Measurements from ENCODE around the gene MTMR11. TPM values are rescaled to one million over a fixed set of nuclear protein-coding genes. Genes with fewer than 3 reads are reported as not detected.

MTMR11 gene
- total and polyA plus RNA-seq, 2 donors (not counting 1 experiment from before 2014, with no cell fraction given) = 0.91 TPM; not detected in 1

GRCh38 chr1:149923626-149924025 is 13.1 kb downstream of the MTMR11 start:
- H3K4me1 ChIP-seq (ENCODE audit: control insufficient read depth in 2 of 2, insufficient read depth in 2 of 2, low read length in 2 of 2) = peaks cover 15 to 21% of the 10 kb centered on the region in 2 donors
- H3K9ac ChIP-seq (ENCODE audit: low read length) = no peak overlapping the region
- TF ChIP-seq CTCF (IDR thresholded peaks at IDR 0.05) (no peak), EZH2 (IDR thresholded peaks at IDR 0.05; ENCODE audit: borderline replicate concordance, insufficient read depth, low read depth, low read length, poor library complexity, severe bottlenecking) (no peak)
- H3K36me3 ChIP-seq (replicated peaks in 1 of 2; ENCODE audit: control extremely low read depth in 1 of 2, control insufficient read depth in 1 of 2, extremely low read depth in 1 of 2, insufficient read depth in 2 of 2, low read length in 1 of 2) = peaks cover 4 to 49% of the 10 kb centered on the region in 2 experiments
- WGBS (ENCODE audit: insufficient coverage) = 97% methylated on average over 9 of the region's 10 CpGs
- no peaks in the 10 kb centered on the region for H3K9me3 ChIP-seq (ENCODE audit: control extremely low read depth in 1 of 3, control insufficient read depth in 2 of 3, insufficient read depth in 1 of 3, low read length in 2 of 3)
- POLR2A ChIA-PET = no interaction called here
- H2AFZ ChIP-seq (ENCODE audit: insufficient read depth, low read depth, low read length, poor library complexity, severe bottlenecking) = no peak overlapping the region
- H3K4me1 Mint-ChIP-seq = peaks cover 35% of the 10 kb centered on the region
- H3K4me3 ChIP-seq (ENCODE audit: control extremely low read depth in 1 of 5, extremely low read depth in 1 of 5, insufficient read depth in 1 of 5, low read depth in 2 of 5, low read length in 4 of 5) = no peak overlapping the region
- no peak for ATAC-seq (ENCODE audit: low read depth)
- H3K4me3 Mint-ChIP-seq = no peak overlapping the region
- no peak for DNase-seq
- CTCF ChIA-PET = no interaction called here
- no peak overlapping the region for H3K4me2 ChIP-seq (replicated peaks; ENCODE audit: low read depth, low read length, poor library complexity, severe bottlenecking)
- H3K79me2 ChIP-seq (ENCODE audit: control insufficient read depth, insufficient read depth, low read length) = peaks cover 16% of the 10 kb centered on the region
- H4K20me1 ChIP-seq (ENCODE audit: control insufficient read depth, insufficient read depth, low read length, poor library complexity, severe bottlenecking) = peaks cover 30% of the 10 kb centered on the region
- no peak overlapping the region for H3K27ac Mint-ChIP-seq
- H3K27me3 ChIP-seq (replicated peaks in 1 of 4; ENCODE audit: control extremely low read depth in 1 of 4, control insufficient read depth in 3 of 4, insufficient read depth in 4 of 4, low read length in 3 of 4) = peaks cover 0 to 2% (median under 1%) of the 10 kb centered on the region in 4 experiments
- peaks cover 7% of the 10 kb centered on the region for H3K27me3 Mint-ChIP-seq
- H3K27ac ChIP-seq (ENCODE audit: low read length in 2 of 2) = no peak overlapping the region
- intact Hi-C loops (cut with micrococcal nuclease) = loop anchor here (10.0 kb wide), 1 partner anchor 401 kb away; the partner anchor contains the start of gene PRPF3
- H3K9me3 Mint-ChIP-seq (ENCODE audit: insufficient read depth) = no peaks in the 10 kb centered on the region

- Histone ChIP-seq H3K4me2 (replicated peaks; ENCODE audit: low read depth, low read length, poor library complexity, severe bottlenecking) (peak within 1 kb of the TSS; percentile 73), H3K9me3 (ENCODE audit: control extremely low read depth in 1 of 3, control insufficient read depth in 2 of 3, insufficient read depth in 1 of 3, low read length in 2 of 3) (no peaks in the 10 kb centered on the region), H3K4me3 (ENCODE audit: control extremely low read depth in 1 of 5, extremely low read depth in 1 of 5, insufficient read depth in 1 of 5, low read depth in 2 of 5, low read length in 4 of 5) (peak within 1 kb of the TSS in 4 of 5 experiments; percentile 20 to 50 (median 42)), H3K4me1 (ENCODE audit: control insufficient read depth in 2 of 2, insufficient read depth in 2 of 2, low read length in 2 of 2) (peaks cover 23 to 25% of the 10 kb centered on the region in 2 donors), H3K27me3 (replicated peaks in 1 of 4; ENCODE audit: control extremely low read depth in 1 of 4, control insufficient read depth in 3 of 4, insufficient read depth in 4 of 4, low read length in 3 of 4) (peaks cover 0 to 29% (median 16%) of the 10 kb centered on the region in 4 experiments), H2AFZ (ENCODE audit: insufficient read depth, low read depth, low read length, poor library complexity, severe bottlenecking) (peak within 1 kb of the TSS; percentile 64), H3K9ac (ENCODE audit: low read length) (peak within 1 kb of the TSS; percentile 53), H4K20me1 (ENCODE audit: control insufficient read depth, insufficient read depth, low read length, poor library complexity, severe bottlenecking) (no peaks in the 10 kb centered on the region), H3K79me2 (ENCODE audit: control insufficient read depth, insufficient read depth, low read length) (no peaks in the 10 kb centered on the region), H3K27ac (ENCODE audit: low read length in 2 of 2) (no peak within 1 kb of the TSS), H3K36me3 (replicated peaks in 1 of 2; ENCODE audit: control extremely low read depth in 1 of 2, control insufficient read depth in 1 of 2, extremely low read depth in 1 of 2, insufficient read depth in 2 of 2, low read length in 1 of 2) (peaks cover 0 to 6% of the 10 kb centered on the region in 2 experiments)
- intact Hi-C loops (cut with micrococcal nuclease) = no loop called here
- 0% methylated on average over 3 of the region's 24 CpGs for WGBS (ENCODE audit: insufficient coverage)
- POLR2A ChIA-PET = no interaction called here
- ATAC-seq (ENCODE audit: low read depth) (no peak), DNase-seq (peak; percentile 36)
- peaks cover 28% of the 10 kb centered on the region for H3K4me1 Mint-ChIP-seq
- peak within 1 kb of the TSS; percentile 75 for H3K4me3 Mint-ChIP-seq
- no peak for TF ChIP-seq CTCF (IDR thresholded peaks at IDR 0.05)
- peak; percentile 48 for TF ChIP-seq EZH2 (IDR thresholded peaks at IDR 0.05; ENCODE audit: borderline replicate concordance, insufficient read depth, low read depth, low read length, poor library complexity, severe bottlenecking)
- H3K9me3 Mint-ChIP-seq (ENCODE audit: insufficient read depth) = no peaks in the 10 kb centered on the region
- H3K27me3 Mint-ChIP-seq = peaks cover 25% of the 10 kb centered on the region
- CTCF ChIA-PET = no interaction called here
- H3K27ac Mint-ChIP-seq = no peak within 1 kb of the TSS
Observed at GRCh38 chr1:149917571-149918144, 19.0 kb downstream of the MTMR11 start, which contains the start of gene SV2A. SV2A (minus strand) TSS chr1:149917844; CDS start chr1:149913840, 4,004 bp downstream.
